ENCODE data around the gene UCHL3.
A peak's percentile ranks its signal among the peaks of the same experiment; 100 is the strongest.

UCHL3 gene

GRCh38 chr13:75621147-75621546 is 71.6 kb downstream of the UCHL3 start:
- no peak for DNase-seq (ENCODE audit: low read depth, low spot score)

GRCh38 chr13:75628801-75629200 is 79.2 kb downstream of the UCHL3 start:
- DNase-seq (ENCODE audit: low read depth, low spot score): peak; percentile 54

- DNase-seq (ENCODE audit: low read depth, low spot score): no peak
These were observed 83.7 kb downstream of the UCHL3 start for GRCh38 chr13:75633285-75633684.

GRCh38 chr13:75635101-75635827 is 85.7 kb downstream of the UCHL3 start:
- DNase-seq (ENCODE audit: low read depth, low spot score): peak; percentile 8

GRCh38 chr13:75635828-75636435 is 86.3 kb downstream of the UCHL3 start, which contains the start of gene LMO7:
TSS of gene LMO7 (plus strand) at chr13:75636330. CDS start at chr13:75636658, 328 bp downstream.
- peak; percentile 71 for DNase-seq (ENCODE audit: low read depth, low spot score)

GRCh38 chr13:75636436-75637180 is 87.0 kb downstream of the UCHL3 start:
- DNase-seq (ENCODE audit: low read depth, low spot score): peak; percentile 72

GRCh38 chr13:75637181-75637750 is 87.7 kb downstream of the UCHL3 start:
- DNase-seq (ENCODE audit: low read depth, low spot score): no peak

- no peak for DNase-seq (ENCODE audit: low read depth, low spot score)
These were observed 89.9 kb downstream of the UCHL3 start for GRCh38 chr13:75639454-75639853.

- no peak for DNase-seq (ENCODE audit: low read depth, low spot score)
These were observed 91.4 kb downstream of the UCHL3 start for GRCh38 chr13:75641026-75641425.

- DNase-seq (ENCODE audit: low read depth, low spot score): no peak
These were observed 93.6 kb downstream of the UCHL3 start for GRCh38 chr13:75643182-75643581.

GRCh38 chr13:75643693-75644092 is 94.1 kb downstream of the UCHL3 start:
- no peak for DNase-seq (ENCODE audit: low read depth, low spot score)

- no peak for DNase-seq (ENCODE audit: low read depth, low spot score)
These were observed 95.5 kb downstream of the UCHL3 start for GRCh38 chr13:75645141-75645540.

GRCh38 chr13:75647126-75647784 is 97.7 kb downstream of the UCHL3 start:
- DNase-seq (ENCODE audit: low read depth, low spot score): no peak

- no peak for DNase-seq (ENCODE audit: low read depth, low spot score)
These were observed 98.9 kb downstream of the UCHL3 start for GRCh38 chr13:75648446-75648845.

- no peak for DNase-seq (ENCODE audit: low read depth, low spot score)
These were observed 101.4 kb downstream of the UCHL3 start for GRCh38 chr13:75651013-75651412.

GRCh38 chr13:75652726-75653125 is 103.1 kb downstream of the UCHL3 start:
- DNase-seq (ENCODE audit: low read depth, low spot score): no peak
